ENCODE results near the gene B3GALNT2.
"Not testable (repeated sequence)": the region's sequence is repeated elsewhere in the genome, so short reads cannot be mapped to it uniquely, and the experiment has no call there.

The B3GALNT2 gene

GRCh38 chr1:235503403-235504121, 690 bp downstream of the B3GALNT2 start:
- ATAC-seq, result no peak

GRCh38 chr1:235502601-235503402, 1.4 kb downstream of the B3GALNT2 start:
- ATAC-seq, result no peak

- ATAC-seq, result no peak
Observed at GRCh38 chr1:235500971-235501540, 3.2 kb downstream of the B3GALNT2 start.

GRCh38 chr1:235495551-235495950, 8.7 kb downstream of the B3GALNT2 start:
- ATAC-seq, result no peak

GRCh38 chr1:235495030-235495429, 9.2 kb downstream of the B3GALNT2 start:
- ATAC-seq, result no peak

GRCh38 chr1:235494531-235494930, 9.7 kb downstream of the B3GALNT2 start:
- no peak for ATAC-seq

- ATAC-seq, result no peak
Observed at GRCh38 chr1:235491644-235492043, 12.6 kb downstream of the B3GALNT2 start.

GRCh38 chr1:235486321-235486720, 17.9 kb downstream of the B3GALNT2 start:
- ATAC-seq, result no peak

GRCh38 chr1:235485558-235485957, 18.7 kb downstream of the B3GALNT2 start:
- ATAC-seq, result no peak

GRCh38 chr1:235483090-235483489, 21.2 kb downstream of the B3GALNT2 start:
- ATAC-seq, result no peak

- no peak for ATAC-seq
Observed at GRCh38 chr1:235473806-235474205, 30.4 kb downstream of the B3GALNT2 start.

GRCh38 chr1:235470741-235471439, 33.4 kb downstream of the B3GALNT2 start:
- ATAC-seq, result no peak

- not testable (repeated sequence) for ATAC-seq
Observed at GRCh38 chr1:235469897-235470296, 34.4 kb downstream of the B3GALNT2 start.

GRCh38 chr1:235468970-235469369, 35.3 kb downstream of the B3GALNT2 start:
- ATAC-seq, result no peak

GRCh38 chr1:235468004-235468403, 36.2 kb downstream of the B3GALNT2 start:
- no peak for ATAC-seq

- no peak for ATAC-seq
Observed at GRCh38 chr1:235465066-235465465, 39.2 kb downstream of the B3GALNT2 start.

GRCh38 chr1:235462832-235463231, 41.4 kb downstream of the B3GALNT2 start:
- ATAC-seq, result not testable (repeated sequence)

- ATAC-seq, result no peak
Observed at GRCh38 chr1:235461954-235462353, 42.3 kb downstream of the B3GALNT2 start.

- peak in 1 of 2 donors; percentile 51 for ATAC-seq
Observed at GRCh38 chr1:235460770-235461169, 43.5 kb downstream of the B3GALNT2 start.

GRCh38 chr1:235457856-235458255, 46.4 kb downstream of the B3GALNT2 start:
- not testable (repeated sequence) for ATAC-seq

GRCh38 chr1:235455823-235456222, 48.4 kb downstream of the B3GALNT2 start:
- ATAC-seq, result no peak

- ATAC-seq, result no peak
Observed at GRCh38 chr1:235455097-235455496, 49.2 kb downstream of the B3GALNT2 start.

- ATAC-seq, result no peak
Observed at GRCh38 chr1:235454021-235454420, 50.2 kb downstream of the B3GALNT2 start.
